ENCODE results near the gene DCAF5.

DNA sequence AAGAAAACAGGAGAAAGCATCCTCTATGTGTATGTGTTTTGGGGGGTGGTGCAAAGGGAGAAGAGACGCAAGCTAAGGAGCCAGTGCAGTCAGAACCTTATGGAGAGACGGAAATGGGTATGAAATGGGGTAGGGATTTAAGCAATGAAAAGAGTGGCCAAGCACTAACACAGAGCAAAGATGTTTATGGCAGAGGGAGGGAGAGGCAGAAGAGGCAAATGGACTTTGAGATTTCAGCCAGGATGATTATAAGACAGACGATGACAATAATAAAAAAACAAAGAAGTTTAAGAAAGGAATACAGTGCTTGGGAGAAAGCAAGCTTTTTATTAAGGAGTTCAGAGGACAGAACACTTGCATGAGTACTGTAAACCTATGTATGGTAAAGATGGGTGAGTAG is 44.6 kb downstream of the DCAF5 start:
- no peak for TF ChIP-seq POLR2A (IDR thresholded peaks at IDR 0.05)
- TF ChIP-seq, protein P1, sequence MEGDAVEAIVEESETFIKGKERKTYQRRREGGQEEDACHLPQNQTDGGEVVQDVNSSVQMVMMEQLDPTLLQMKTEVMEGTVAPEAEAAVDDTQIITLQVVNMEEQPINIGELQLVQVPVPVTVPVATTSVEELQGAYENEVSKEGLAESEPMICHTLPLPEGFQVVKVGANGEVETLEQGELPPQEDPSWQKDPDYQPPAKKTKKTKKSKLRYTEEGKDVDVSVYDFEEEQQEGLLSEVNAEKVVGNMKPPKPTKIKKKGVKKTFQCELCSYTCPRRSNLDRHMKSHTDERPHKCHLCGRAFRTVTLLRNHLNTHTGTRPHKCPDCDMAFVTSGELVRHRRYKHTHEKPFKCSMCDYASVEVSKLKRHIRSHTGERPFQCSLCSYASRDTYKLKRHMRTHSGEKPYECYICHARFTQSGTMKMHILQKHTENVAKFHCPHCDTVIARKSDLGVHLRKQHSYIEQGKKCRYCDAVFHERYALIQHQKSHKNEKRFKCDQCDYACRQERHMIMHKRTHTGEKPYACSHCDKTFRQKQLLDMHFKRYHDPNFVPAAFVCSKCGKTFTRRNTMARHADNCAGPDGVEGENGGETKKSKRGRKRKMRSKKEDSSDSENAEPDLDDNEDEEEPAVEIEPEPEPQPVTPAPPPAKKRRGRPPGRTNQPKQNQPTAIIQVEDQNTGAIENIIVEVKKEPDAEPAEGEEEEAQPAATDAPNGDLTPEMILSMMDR (IDR thresholded peaks at IDR 0.05): no peak
